Measurements from ENCODE around the gene PLA2G15. TPM values are rescaled to one million over a fixed set of nuclear protein-coding genes. Genes with fewer than 3 reads are reported as not detected.

Gene PLA2G15
- total RNA-seq, 4 donors from 2014 or later, result 10.4 to 22.0 (median 15.3) TPM

DNA sequence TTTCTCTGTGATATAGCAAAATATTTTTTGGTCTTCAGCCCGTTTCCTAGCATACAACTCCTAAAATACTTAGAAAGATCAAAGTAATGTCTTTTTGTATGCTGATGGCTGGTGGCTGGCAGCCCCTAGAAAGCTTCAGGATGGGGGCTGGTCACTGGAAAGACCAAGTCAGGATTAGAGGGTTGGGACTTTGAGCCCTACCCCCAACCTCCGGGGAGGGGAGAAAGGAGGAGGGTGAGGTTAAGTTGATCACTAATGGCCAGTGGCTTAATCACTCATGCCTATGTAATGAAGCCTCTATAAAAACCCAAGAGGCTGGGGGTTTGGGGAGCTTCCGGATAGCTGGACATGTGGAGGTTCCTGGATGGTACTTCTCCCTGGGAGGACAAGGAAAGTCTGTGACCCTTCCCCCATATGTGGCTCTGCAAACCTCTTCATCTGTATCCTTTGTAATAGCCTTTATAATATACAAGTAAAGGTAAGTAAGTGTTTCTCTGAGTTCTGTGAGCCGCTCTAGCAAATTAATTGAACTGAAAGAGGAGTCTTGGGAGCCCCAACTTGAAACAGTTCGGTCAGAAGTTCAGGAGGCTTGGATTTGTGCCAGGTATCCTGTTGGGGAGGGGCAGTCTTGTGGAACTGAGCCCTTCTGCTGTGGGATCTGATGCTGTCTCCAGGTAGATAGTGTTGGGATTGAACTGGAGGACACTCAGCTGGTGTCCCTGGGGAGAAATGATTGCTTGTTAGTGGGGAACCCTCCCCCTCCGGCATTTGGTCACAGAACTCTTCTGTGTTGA, 22.6 kb downstream of the PLA2G15 start:
- peak overlapping the region in 2 of 4 donors; percentile 5 to 21 for H3K27ac ChIP-seq (replicated peaks in 1 of 4)
- intact Hi-C loops (cut with DNase I), result no loop called here
- DNase-seq (ENCODE audit: extremely low spot score), result no peak
- no peaks in the 10 kb centered on the region for H3K27me3 ChIP-seq
- peaks cover 53 to 85% (median 66%) of the 10 kb centered on the region in 4 donors for H3K4me1 ChIP-seq
- 67% methylated on average over 6 of the region's 6 CpGs for WGBS
- no peaks in the 10 kb centered on the region for H3K9me3 ChIP-seq
- peak overlapping the region in 1 of 4 donors; percentile 9 for H3K4me3 ChIP-seq
- TF ChIP-seq EP300 (IDR thresholded peaks at IDR 0.05) (no peak), POLR2A (IDR thresholded peaks at IDR 0.05; ENCODE audit: low read depth) (no peak), POLR2AphosphoS5 (IDR thresholded peaks at IDR 0.05) (no peak)
- TF ChIP-seq, protein P1, sequence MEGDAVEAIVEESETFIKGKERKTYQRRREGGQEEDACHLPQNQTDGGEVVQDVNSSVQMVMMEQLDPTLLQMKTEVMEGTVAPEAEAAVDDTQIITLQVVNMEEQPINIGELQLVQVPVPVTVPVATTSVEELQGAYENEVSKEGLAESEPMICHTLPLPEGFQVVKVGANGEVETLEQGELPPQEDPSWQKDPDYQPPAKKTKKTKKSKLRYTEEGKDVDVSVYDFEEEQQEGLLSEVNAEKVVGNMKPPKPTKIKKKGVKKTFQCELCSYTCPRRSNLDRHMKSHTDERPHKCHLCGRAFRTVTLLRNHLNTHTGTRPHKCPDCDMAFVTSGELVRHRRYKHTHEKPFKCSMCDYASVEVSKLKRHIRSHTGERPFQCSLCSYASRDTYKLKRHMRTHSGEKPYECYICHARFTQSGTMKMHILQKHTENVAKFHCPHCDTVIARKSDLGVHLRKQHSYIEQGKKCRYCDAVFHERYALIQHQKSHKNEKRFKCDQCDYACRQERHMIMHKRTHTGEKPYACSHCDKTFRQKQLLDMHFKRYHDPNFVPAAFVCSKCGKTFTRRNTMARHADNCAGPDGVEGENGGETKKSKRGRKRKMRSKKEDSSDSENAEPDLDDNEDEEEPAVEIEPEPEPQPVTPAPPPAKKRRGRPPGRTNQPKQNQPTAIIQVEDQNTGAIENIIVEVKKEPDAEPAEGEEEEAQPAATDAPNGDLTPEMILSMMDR (IDR thresholded peaks at IDR 0.05), result no peak
- H3K36me3 ChIP-seq, result peaks cover 0 to 21% (median 0%) of the 10 kb centered on the region in 4 donors

- TF ChIP-seq POLR2A (IDR thresholded peaks at IDR 0.05; ENCODE audit: low read depth) (no peak), EP300 (IDR thresholded peaks at IDR 0.05) (no peak), POLR2AphosphoS5 (IDR thresholded peaks at IDR 0.05) (no peak)
- TF ChIP-seq, protein P1 (IDR thresholded peaks at IDR 0.05), result no peak
- peaks cover 7 to 41% (median 12%) of the 10 kb centered on the region in 4 donors for H3K36me3 ChIP-seq
Observed at GRCh38 chr16:68269793-68270192, 24.6 kb downstream of the PLA2G15 start.

DNA sequence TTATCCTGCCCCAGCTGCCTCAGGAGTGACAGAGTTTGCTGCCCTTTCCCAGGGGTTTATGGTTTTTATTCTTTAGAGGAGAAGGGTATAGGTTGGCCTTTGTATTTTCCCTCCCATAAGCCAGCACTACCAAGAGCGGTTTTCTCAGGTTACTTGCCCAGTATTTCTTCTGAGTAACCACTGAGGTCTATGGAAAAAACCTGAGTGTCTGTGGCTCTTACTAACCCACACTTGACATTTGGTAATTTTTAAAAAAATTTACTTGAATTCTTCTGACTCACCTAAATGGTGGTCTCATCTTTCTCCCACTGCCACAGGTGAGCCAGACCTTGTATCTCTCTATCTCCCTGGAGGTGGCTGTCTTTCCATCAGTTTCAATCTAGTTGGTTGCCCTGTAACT, 25.2 kb downstream of the PLA2G15 start:
- Histone ChIP-seq H3K4me3 (no peak overlapping the region), H3K4me1 (peaks cover 47 to 83% (median 68%) of the 10 kb centered on the region in 4 donors), H3K27ac (replicated peaks in 1 of 4) (no peak overlapping the region), H3K27me3 (no peaks in the 10 kb centered on the region), H3K9me3 (no peaks in the 10 kb centered on the region), H3K36me3 (peaks cover 10 to 47% (median 15%) of the 10 kb centered on the region in 4 donors)
- DNase-seq (ENCODE audit: extremely low spot score), result no peak
- intact Hi-C loops (cut with DNase I), result no loop called here
- 0% methylated on average over 1 of the region's 1 CpG for WGBS
- TF ChIP-seq, protein P1 (IDR thresholded peaks at IDR 0.05), result no peak
- no peak for TF ChIP-seq EP300 (IDR thresholded peaks at IDR 0.05)
- TF ChIP-seq POLR2AphosphoS5 (IDR thresholded peaks at IDR 0.05), result no peak
- no peak for TF ChIP-seq POLR2A (IDR thresholded peaks at IDR 0.05; ENCODE audit: low read depth)

More at GRCh38 chr16:68269793-68270192, 24.6 kb downstream of the PLA2G15 start:
- Histone ChIP-seq H3K4me1 (peaks cover 49 to 82% (median 65%) of the 10 kb centered on the region in 4 donors), H3K4me3 (no peak overlapping the region), H3K27ac (replicated peaks in 1 of 4) (no peak overlapping the region), H3K9me3 (no peaks in the 10 kb centered on the region), H3K27me3 (no peaks in the 10 kb centered on the region)
- DNase-seq (ENCODE audit: extremely low spot score), result no peak
- intact Hi-C loops (cut with DNase I), result no loop called here
- WGBS, result 92% methylated on average over 4 of the region's 4 CpGs

DNA sequence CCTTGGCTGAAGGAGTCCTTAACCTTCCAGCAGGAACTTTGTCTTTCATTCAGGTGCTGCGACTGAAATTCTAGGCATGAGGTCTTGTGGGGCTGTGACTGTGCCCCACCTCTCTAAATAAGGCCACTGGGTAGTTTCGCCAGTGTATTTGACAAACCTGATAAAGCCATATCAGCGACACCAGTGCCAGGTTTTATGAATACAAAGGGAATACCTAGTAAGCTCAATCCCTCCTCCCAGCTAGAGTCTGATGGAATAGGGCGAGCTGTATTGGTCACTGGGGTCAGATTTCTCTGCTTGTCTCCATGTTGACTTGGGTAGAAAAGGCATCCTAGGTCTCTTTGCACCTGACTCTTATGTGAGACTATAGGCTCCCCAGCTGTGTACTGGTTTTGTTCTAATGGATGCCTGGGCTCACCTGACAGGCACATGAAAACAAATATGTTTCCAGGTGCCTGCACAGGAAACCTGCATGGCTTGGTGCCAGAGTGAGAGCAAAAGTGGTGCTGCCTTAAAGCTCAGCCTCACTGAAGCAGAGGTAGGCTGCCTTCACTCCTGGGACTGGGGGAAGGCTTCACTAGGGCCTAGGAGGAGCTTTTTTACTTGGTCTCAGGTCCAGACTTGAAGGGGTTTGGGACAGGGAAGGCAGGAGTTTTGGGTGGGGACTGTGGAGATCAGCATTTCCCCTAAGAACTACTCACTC, 27.5 kb downstream of the PLA2G15 start:
- no peak overlapping the region for H3K4me3 ChIP-seq
- H3K36me3 ChIP-seq, result peaks cover 10 to 55% (median 15%) of the 10 kb centered on the region in 4 donors
- no peaks in the 10 kb centered on the region for H3K27me3 ChIP-seq
- no peak for DNase-seq (ENCODE audit: extremely low spot score)
- H3K27ac ChIP-seq (replicated peaks in 1 of 4), result peak overlapping the region in 1 of 4 donors; percentile 13
- intact Hi-C loops (cut with DNase I), result no loop called here
- peaks cover 49 to 81% (median 74%) of the 10 kb centered on the region in 4 donors for H3K4me1 ChIP-seq
- WGBS, result 95% methylated on average over 4 of the region's 4 CpGs
- no peak for TF ChIP-seq POLR2A (IDR thresholded peaks at IDR 0.05; ENCODE audit: low read depth)
- H3K9me3 ChIP-seq, result no peaks in the 10 kb centered on the region

DNA sequence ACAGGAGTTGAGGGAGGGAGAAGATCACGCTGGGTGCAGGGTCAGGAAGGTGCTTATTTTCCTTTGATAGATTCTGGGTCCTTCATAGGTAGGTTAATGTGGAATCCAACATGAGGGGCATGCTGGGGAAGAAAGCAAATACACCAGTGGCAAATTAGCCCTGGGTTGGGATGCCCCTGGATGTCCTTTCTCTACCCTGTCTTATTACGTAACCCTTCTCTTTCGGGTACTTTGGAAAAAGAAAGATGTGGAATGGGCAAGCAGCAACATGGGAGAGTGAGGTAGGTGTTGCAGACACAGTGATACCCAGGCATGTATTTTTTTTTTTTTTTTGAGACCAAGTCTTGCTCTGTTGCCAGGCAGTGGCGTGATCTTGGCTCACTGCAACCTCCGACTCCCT, 28.3 kb downstream of the PLA2G15 start:
- TF ChIP-seq EP300 (IDR thresholded peaks at IDR 0.05), result no peak
- TF ChIP-seq POLR2AphosphoS5 (IDR thresholded peaks at IDR 0.05), result no peak
- TF ChIP-seq POLR2A (IDR thresholded peaks at IDR 0.05; ENCODE audit: low read depth), result no peak
- TF ChIP-seq, protein P1 (IDR thresholded peaks at IDR 0.05), result no peak
- Histone ChIP-seq H3K36me3 (peaks cover 10 to 50% (median 17%) of the 10 kb centered on the region in 4 donors), H3K9me3 (no peaks in the 10 kb centered on the region), H3K4me3 (no peak overlapping the region), H3K4me1 (peaks cover 41 to 73% (median 70%) of the 10 kb centered on the region in 4 donors), H3K27ac (replicated peaks in 1 of 4) (no peak overlapping the region), H3K27me3 (no peaks in the 10 kb centered on the region)
- intact Hi-C loops (cut with DNase I), result no loop called here
- 95% methylated on average over 5 of the region's 5 CpGs for WGBS
- no peak for DNase-seq (ENCODE audit: extremely low spot score)

All from esophagus muscularis mucosa (tissue), 4 donors.